Activated B cell treated with CpG ODN at 0.5 μM for 24 hours (primary cell): ENCODE data around the gene TRIM2. TPM values are rescaled to one million over a fixed set of nuclear protein-coding genes. Genes with fewer than 3 reads are reported as not detected.

ENCODE experiments used
- ATAC-seq: fragments of 200-7000 bp; cut with Tn5 transposase; one replicate; pipeline ENCODE4 v1.10.0; 2021; ENCODE audit warnings: low read depth, mild to moderate bottlenecking, moderate library complexity
- CTCF ChIA-PET: fragments of 350-600 bp; sonication (Branson Sonifier 250); formaldehyde crosslinking; loops from one replicate; lab custom pipeline; 2021; ENCODE audit warnings: antibody characterized with exemption; lab: Charles Lee
- POLR2A ChIA-PET: fragments of 350-600 bp; sonication (Branson Sonifier 250); formaldehyde crosslinking; loops from one replicate; lab custom pipeline; 2021; ENCODE audit warnings: antibody characterized with exemption; lab: Charles Lee
- DNase-seq: peaks from one replicate; pipeline ENCODE4 v3.0.0; 2022
- H3K27ac Mint-ChIP-seq: one replicate; pipeline ENCODE4 v1.8.0; 2020; ENCODE audit warnings: mixed read lengths
- H3K27me3 Mint-ChIP-seq: one replicate; pipeline ENCODE4 v1.8.0; 2021; ENCODE audit warnings: mixed read lengths
- H3K36me3 Mint-ChIP-seq: one replicate; pipeline ENCODE4 v1.8.0; 2021; ENCODE audit warnings: low read depth, mixed read lengths
- H3K4me1 Mint-ChIP-seq: one replicate; pipeline ENCODE4 v1.8.0; 2021; ENCODE audit warnings: mixed read lengths
- H3K4me3 Mint-ChIP-seq: one replicate; pipeline ENCODE4 v1.8.0; 2020; ENCODE audit warnings: mild to moderate bottlenecking, mixed read lengths
- H3K9me3 Mint-ChIP-seq: one replicate; pipeline ENCODE4 v1.8.0; 2020; ENCODE audit warnings: mixed read lengths
- CTCF ChIP-seq: fragments of 200-600 bp; IDR thresholded peaks from one replicate; pipeline ENCODE4 v1.8.0; 2022; ENCODE audit warnings: antibody characterized with exemption, mild to moderate bottlenecking
- intact Hi-C: fragments of 100-400 bp; cut with micrococcal nuclease; formaldehyde crosslinking; loops from one replicate; pipeline ENCODE4 v1.15.1; 2024
- total RNA-seq: library from RNA; stranded (reverse); gene quantifications from 2 replicates; pipeline ENCODE4 v1.2.3, GENCODE V29; 2022

The TRIM2 gene
- total RNA-seq, result 5.1 and 5.5 TPM in 2 replicates

- Mint-ChIP-seq H3K4me1 (peaks cover 12% of the 10 kb centered on the region), H3K27ac (no peak within 1 kb of the TSS), H3K4me3 (no peak within 1 kb of the TSS), H3K36me3 (no peaks in the 10 kb centered on the region), H3K9me3 (no peaks in the 10 kb centered on the region), H3K27me3 (peaks cover 19% of the 10 kb centered on the region)
- ATAC-seq (no peak), DNase-seq (no peak)
- CTCF ChIA-PET, result interaction anchor here (1.3 kb wide), 1 partner anchor 77 kb away, joined by 3 read pairs; no protein-coding TSS in a partner anchor
- TF ChIP-seq CTCF, result no peak
- intact Hi-C loops, result no loop called here
- POLR2A ChIA-PET, result interaction anchor here (0.6 kb wide), 1 partner anchor 15 kb away, joined by 3 read pairs; no protein-coding TSS in a partner anchor
These were observed at the start of gene TRIM2 for GRCh38 chr4:153204247-153204671. TRIM2 (plus strand) TSS chr4:153204443; CDS start chr4:153204531, 88 bp downstream.

GRCh38 chr4:153155686-153156085 is 48.6 kb upstream of the TRIM2 start:
- ATAC-seq (no peak), DNase-seq (no peak)
- Mint-ChIP-seq H3K4me1 (peaks cover 35% of the 10 kb centered on the region), H3K9me3 (no peaks in the 10 kb centered on the region), H3K36me3 (no peaks in the 10 kb centered on the region), H3K4me3 (no peak overlapping the region), H3K27ac (no peak overlapping the region), H3K27me3 (peaks cover 27% of the 10 kb centered on the region)
- POLR2A ChIA-PET, result no interaction called here
- intact Hi-C loops, result no loop called here
- no peak for TF ChIP-seq CTCF
- CTCF ChIA-PET, result interaction anchor here (1.7 to 2.5 kb wide), 2 partner anchors 10 to 13 kb away, joined by 5 to 14 read pairs; no protein-coding TSS in a partner anchor

GRCh38 chr4:153156263-153156662 is 48.0 kb upstream of the TRIM2 start:
- Mint-ChIP-seq H3K27me3 (peaks cover 27% of the 10 kb centered on the region), H3K4me3 (peak overlapping the region; percentile 17), H3K4me1 (peaks cover 29% of the 10 kb centered on the region), H3K27ac (no peak overlapping the region), H3K9me3 (no peaks in the 10 kb centered on the region), H3K36me3 (no peaks in the 10 kb centered on the region)
- intact Hi-C loops, result no loop called here
- no peak for ATAC-seq
- CTCF ChIA-PET, result interaction anchor here (1.7 to 2.5 kb wide), 2 partner anchors 10 to 13 kb away, joined by 5 to 14 read pairs; no protein-coding TSS in a partner anchor
- no peak for TF ChIP-seq CTCF
- no peak for DNase-seq
- POLR2A ChIA-PET, result no interaction called here

GRCh38 chr4:153156721-153157120 is 47.5 kb upstream of the TRIM2 start:
- ATAC-seq (no peak), DNase-seq (no peak)
- intact Hi-C loops, result no loop called here
- ChIA-PET CTCF (interaction anchor here (1.7 to 2.5 kb wide), 2 partner anchors 11 to 14 kb away, joined by 5 to 14 read pairs; no protein-coding TSS in a partner anchor), POLR2A (no interaction called here)
- no peaks in the 10 kb centered on the region for H3K36me3 Mint-ChIP-seq
- H3K27me3 Mint-ChIP-seq, result peaks cover 27% of the 10 kb centered on the region
- no peak overlapping the region for H3K27ac Mint-ChIP-seq
- H3K4me1 Mint-ChIP-seq, result peaks cover 25% of the 10 kb centered on the region
- no peaks in the 10 kb centered on the region for H3K9me3 Mint-ChIP-seq
- TF ChIP-seq CTCF, result no peak
- no peak overlapping the region for H3K4me3 Mint-ChIP-seq

GRCh38 chr4:153159016-153159415 is 45.2 kb upstream of the TRIM2 start:
- intact Hi-C loops, result no loop called here
- H3K36me3 Mint-ChIP-seq, result no peaks in the 10 kb centered on the region
- no peak for TF ChIP-seq CTCF
- ChIA-PET CTCF (interaction anchor here (1.5 kb wide), 1 partner anchor 31 kb away, joined by 3 read pairs; no protein-coding TSS in a partner anchor), POLR2A (no interaction called here)
- H3K4me1 Mint-ChIP-seq, result peaks cover 7% of the 10 kb centered on the region
- DNase-seq (no peak), ATAC-seq (no peak)
- no peak overlapping the region for H3K4me3 Mint-ChIP-seq
- H3K9me3 Mint-ChIP-seq, result no peaks in the 10 kb centered on the region
- H3K27ac Mint-ChIP-seq, result no peak overlapping the region
- peaks cover 19% of the 10 kb centered on the region for H3K27me3 Mint-ChIP-seq
